Measurements from ENCODE around the gene AASDH.

AASDH gene

GRCh38 chr4:56315543-56315942 lies 71.7 kb downstream of the AASDH start:
- no peak for DNase-seq

DNA sequence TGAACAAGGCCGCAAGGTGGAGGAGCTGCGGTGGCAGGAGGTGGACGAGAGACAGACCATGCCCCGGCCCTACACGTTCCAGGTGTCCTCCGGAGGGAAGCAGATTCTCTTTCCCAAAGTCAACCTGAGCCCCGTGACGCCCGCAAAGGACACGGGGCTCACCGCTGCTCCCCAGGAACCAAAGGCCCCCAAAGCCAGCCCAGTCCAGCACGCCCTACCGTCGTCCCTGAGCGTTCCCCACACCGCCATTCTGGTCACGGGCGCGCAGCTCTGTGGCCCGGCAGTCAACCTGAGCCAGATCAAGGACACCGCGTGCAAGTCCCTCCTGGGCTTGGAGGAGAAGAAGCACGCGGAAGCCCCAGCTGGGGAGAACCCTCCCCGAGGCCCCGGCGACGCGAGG lies 72.2 kb downstream of the AASDH start:
- DNase-seq: no peak

DNA sequence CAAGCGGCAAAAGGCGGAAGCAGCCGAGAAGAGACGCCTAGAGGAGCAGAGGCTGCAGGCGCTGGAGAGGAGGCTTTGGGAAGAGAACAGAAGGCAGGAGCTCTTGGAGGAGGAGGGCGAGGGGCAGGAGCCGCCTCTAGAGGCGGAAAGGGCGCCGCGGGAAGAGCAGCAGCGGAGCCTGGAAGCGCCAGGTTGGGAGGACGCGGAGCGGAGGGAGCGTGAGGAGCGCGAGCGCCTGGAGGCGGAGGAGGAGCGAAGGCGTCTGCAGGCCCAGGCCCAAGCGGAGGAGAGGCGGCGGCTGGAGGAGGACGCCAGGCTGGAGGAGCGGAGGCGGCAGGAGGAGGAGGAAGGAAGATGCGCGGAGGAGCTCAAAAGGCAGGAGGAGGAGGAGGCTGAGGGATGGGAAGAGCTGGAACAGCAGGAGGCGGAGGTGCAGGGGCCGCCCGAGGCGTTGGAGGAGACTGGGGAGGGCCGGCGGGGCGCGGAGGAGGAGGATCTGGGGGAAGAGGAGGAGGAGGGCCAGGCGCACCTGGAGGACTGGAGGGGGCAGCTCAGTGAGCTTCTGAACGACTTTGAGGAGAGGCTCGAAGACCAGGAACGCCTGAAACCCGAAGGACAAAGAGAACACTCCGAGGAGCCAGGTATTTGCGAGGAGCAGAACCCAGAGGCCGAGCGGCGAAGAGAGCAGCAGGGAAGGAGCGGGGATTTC lies 72.9 kb downstream of the AASDH start:
- DNase-seq: no peak

GRCh38 chr4:56313132-56313531 lies 74.2 kb downstream of the AASDH start:
- DNase-seq: no peak

GRCh38 chr4:56311299-56311975 lies 75.9 kb downstream of the AASDH start:
- DNase-seq: no peak

GRCh38 chr4:56310401-56311125 lies 76.7 kb downstream of the AASDH start:
- no peak for DNase-seq

GRCh38 chr4:56308384-56308783 lies 78.9 kb downstream of the AASDH start:
- no peak for DNase-seq

DNA sequence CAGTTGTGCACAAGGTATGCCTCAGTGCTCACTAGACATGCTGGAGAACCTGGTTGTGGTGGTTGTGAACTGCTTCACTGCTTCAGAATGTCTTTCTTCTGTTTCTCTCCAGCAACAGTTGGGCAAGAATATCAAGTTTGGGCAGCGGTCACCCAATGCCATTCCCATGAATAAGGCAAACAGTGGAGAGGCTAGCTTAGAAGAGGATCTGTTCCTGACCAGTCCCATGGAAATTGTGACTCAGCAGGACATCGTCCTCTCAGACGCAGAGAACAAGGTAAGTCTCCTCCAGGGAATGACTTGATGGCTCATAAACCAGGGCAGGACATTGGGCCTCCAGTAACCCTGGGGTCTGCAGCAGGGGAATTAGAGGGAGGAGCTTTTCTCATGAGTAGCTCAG lies 79.9 kb downstream of the AASDH start:
- DNase-seq: no peak

- DNase-seq: no peak
Observed at GRCh38 chr4:56305390-56305789, 81.9 kb downstream of the AASDH start.

GRCh38 chr4:56303921-56304320 lies 83.4 kb downstream of the AASDH start:
- no peak for DNase-seq

DNA sequence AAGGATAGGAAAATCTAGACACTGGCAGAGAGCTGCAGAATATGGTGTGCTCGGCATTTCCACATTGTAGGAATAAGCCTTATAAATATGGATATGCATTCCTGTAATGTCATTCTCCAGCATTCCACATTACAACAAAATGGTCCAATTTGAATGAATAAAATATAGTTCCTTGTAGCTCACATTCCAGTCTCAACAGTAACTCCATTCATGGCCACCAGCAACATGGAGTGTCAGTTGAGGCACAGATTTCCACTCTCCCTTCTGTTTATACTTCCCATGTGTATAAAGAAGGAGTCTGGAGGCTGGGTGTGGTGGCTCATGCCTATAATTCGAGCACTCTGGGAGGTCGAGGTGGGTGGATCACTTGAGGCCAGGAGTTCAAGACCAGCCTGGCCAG lies 84.5 kb downstream of the AASDH start:
- DNase-seq: no peak

DNA sequence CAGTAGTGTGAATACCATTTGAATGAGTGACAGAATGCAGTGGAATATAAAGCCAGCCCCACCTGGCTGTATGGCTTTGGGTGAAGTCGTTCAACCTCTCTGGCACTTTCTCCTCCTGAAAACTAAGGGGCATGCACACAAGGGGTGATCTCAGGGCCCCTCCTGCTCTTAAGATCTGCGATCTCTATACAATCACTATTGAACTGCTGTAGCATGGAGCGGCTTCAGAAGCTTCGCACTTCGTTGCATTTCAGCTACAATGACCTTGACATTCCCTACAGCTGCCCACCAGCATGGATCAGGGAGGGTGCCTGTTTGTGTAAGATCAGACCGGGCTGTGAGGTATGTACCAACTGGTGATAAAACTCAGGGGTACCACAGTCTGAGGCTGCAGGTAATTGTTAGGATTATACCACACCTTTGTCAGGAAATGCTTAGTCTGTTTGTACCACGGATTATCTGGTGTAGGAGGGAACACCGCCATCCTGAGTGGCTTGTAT lies 85.2 kb downstream of the AASDH start:
- no peak for DNase-seq

GRCh38 chr4:56301181-56301996 lies 85.9 kb downstream of the AASDH start:
- DNase-seq: peak in 1 of 2 donors; percentile 81

- no peak for DNase-seq
Observed at GRCh38 chr4:56298236-56298635, 89.1 kb downstream of the AASDH start.

DNA sequence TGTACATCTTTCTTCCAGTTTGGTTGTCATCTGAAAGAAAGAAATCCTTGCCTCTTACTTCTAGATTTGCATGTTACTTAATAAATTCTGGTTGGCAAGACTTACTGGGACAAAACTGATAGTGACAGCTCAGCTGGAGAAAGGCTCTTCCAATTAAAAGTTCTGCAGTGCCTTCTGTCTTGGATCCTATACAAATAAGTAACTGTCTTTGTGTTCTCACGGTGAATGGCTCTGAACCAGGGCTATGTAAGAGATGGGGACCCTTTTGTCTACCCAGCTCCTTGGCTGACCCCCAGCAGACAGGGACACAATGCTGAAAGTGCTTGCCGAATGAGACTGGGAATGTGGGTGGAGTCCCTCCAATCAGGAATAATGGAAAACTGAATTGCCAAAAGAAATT lies 89.5 kb downstream of the AASDH start:
- DNase-seq: no peak

DNA sequence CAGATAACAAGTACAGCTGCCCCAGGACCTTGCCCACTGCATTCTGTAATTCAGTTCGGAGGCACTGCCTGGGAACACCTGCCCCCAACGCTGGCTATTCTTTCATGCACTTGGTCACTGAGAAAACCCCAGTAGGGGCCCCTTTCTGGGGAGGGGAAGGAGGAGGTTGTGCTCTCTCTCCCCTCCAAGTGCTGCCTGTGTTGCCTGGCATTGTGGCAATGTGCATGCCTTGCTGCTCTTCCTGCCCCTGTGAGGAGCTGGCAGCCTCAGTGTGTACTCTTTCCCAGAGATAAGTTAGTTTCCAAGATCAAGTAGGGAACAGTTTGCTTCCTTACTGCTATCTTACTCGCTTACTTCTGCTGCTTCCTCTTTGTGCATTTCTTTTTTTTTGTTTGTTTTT lies 90.8 kb downstream of the AASDH start:
- DNase-seq: no peak

GRCh38 chr4:56293121-56293520 lies 94.2 kb downstream of the AASDH start:
- no peak for DNase-seq

GRCh38 chr4:56289934-56290333 lies 97.4 kb downstream of the AASDH start:
- no peak for DNase-seq

GRCh38 chr4:56288663-56289062 lies 98.6 kb downstream of the AASDH start:
- DNase-seq: no peak

Data from bone marrow (tissue), 2 donors.